Non-pigmented ciliary epithelial cell (primary cell): Measurements from ENCODE around the gene ELOVL7.
"Not testable (repeated sequence)": the region's sequence is repeated elsewhere in the genome, so short reads cannot be mapped to it uniquely, and the experiment has no call there.

Experiments used
- DNase-seq: peaks from one replicate; pipeline ENCODE4 v3.0.0-alpha.2; 2010; ENCODE audit warnings: low read depth

The ELOVL7 gene

GRCh38 chr5:60711892-60712291 is 132.2 kb downstream of the ELOVL7 start:
- not testable (repeated sequence) for DNase-seq

GRCh38 chr5:60710362-60710761 is 133.7 kb downstream of the ELOVL7 start:
- DNase-seq, result no peak

- no peak for DNase-seq
These were observed 138.9 kb downstream of the ELOVL7 start for GRCh38 chr5:60705144-60705543.

GRCh38 chr5:60703944-60704343 is 140.1 kb downstream of the ELOVL7 start:
- no peak for DNase-seq
